ENCODE results near the gene NCMAP.
"Not testable (repeated sequence)": the region's sequence is repeated elsewhere in the genome, so short reads cannot be mapped to it uniquely, and the experiment has no call there.

The NCMAP gene

GRCh38 chr1:24544239-24544638 lies 11.6 kb upstream of the NCMAP start:
- DNase-seq: no peak

DNA sequence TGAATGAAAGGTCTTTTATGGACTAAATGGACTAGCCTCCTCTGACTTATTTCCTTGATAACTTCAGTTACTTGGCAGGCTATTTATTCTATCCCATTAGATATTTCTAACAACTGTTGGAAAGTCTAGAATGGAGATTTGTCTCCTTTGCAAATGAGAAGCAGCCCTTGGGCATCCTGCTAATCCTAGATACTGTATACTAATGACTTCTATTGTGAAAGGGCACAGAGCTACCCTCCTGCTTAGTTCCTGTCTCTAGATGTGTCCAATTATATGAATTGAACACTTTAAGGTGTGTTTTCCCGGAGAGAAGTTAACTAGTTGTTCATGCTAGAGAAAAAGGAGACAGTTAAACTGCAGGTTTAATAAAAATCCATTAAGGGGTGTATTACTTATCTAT lies 10.2 kb upstream of the NCMAP start:
- DNase-seq: no peak

DNA sequence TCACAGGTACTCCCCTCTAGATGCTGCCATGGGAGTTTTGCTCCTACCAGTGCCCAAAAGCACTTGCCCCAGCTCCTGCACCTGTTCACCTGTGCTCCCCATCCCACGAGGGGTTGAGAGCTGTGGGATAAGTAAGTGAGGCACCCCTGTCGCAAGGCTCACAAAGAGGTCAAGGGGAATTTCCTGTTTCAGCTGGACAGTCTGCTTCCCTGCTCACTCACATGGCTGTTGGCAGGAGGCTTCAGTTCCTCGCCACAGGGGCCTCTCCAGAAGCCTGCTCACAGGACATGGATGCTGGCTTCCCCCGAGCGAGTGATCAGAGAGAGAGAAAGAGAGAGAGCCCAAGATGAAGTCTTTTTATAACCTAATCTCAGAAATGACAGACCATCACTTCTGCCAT lies 8.7 kb upstream of the NCMAP start:
- no peak for DNase-seq

DNA sequence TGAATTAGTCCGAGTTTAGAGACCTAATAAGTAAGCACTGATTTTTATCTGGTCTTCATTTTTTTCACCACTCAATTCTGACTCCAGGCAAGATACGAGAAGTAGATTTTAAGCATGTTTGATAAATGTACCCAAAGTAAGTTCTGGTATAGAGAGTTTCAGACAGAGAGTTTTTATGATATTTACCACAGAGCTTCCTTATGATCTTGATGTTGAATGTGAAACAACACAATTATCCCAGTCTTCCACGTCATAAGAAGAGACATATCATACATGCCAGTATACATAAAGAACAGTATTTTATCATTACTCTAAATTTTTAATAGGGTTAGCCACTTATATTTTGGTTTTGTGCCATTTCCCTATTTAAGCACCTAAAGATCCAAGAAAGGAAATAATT lies 7.8 kb upstream of the NCMAP start:
- no peak for DNase-seq

- not testable (repeated sequence) for DNase-seq
These were observed 6.7 kb upstream of the NCMAP start for GRCh38 chr1:24549210-24549609.

DNA sequence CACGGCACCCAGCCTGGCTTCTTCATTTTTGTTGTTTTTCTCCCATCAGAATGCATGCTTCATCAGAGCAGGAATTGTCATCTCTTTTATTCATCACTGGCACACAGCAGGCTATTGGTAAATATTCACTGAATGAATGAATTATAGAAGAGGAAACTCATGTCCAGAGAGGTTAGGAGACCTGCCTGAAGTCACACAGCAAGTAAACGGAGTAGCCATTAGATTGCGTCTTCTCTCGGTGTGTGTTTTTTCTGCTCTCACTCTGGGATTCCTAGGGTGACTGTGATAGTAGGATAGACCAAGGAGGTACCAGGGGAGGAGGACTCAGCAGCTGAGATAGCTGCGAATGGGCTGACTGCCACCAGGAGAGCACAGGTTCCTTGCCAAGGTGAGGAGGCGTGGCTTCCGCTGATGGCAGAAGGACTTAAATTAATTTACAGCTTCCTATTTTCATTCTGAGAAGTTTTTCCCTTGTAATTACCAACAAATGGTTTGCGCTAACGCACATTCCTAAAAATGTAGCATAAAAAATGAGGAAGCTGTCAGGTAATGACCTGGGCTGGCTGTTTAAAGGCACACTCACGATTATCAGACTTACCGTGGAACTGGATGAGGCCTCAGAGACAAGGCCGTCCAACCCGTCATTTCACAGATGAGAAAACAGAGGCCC lies 4.5 kb upstream of the NCMAP start:
- no peak for DNase-seq

GRCh38 chr1:24551960-24552571 lies 3.8 kb upstream of the NCMAP start:
- no peak for DNase-seq

DNA sequence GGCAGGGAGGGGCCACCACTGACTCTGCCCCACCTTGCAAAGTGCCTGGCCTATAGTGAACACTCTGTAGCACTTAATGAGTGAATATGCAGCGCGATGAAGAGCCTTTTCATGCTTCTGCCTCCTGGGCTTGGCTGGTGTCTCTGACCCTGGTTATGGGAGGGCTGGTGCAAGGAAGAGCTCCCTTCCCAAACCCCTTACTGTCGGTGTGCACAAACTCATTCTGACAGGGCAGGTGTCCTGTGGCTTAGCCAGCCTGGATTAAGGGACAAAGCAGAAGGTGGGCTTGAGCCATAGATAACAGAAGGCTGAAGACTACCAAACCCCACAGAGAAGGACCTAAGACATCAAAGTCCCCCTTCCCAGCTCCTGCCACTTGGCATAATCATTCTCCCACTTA lies 2.0 kb upstream of the NCMAP start:
- DNase-seq: no peak

DNA sequence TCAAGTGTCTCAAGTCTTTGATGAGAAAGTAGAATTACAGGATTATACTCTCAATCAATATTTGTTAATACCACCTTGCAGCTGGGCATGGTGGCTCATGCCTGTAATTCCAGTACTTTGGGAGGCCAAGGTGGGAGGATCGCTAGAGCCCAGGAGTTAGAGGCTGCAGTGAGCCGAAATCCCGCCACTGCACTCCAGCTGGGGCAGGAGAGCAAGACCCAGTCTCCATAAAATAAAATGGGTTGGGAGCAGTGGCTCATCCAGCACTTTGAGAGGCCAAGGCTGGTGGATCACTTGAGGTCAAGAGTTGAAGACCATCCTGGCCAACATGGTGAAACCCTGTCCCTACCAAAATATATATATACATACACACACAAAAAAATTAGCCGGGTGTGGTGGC lies 1.2 kb upstream of the NCMAP start:
- DNase-seq: no peak

GRCh38 chr1:24556414-24556795 lies 518 bp downstream of the NCMAP start:
- no peak for DNase-seq

DNA sequence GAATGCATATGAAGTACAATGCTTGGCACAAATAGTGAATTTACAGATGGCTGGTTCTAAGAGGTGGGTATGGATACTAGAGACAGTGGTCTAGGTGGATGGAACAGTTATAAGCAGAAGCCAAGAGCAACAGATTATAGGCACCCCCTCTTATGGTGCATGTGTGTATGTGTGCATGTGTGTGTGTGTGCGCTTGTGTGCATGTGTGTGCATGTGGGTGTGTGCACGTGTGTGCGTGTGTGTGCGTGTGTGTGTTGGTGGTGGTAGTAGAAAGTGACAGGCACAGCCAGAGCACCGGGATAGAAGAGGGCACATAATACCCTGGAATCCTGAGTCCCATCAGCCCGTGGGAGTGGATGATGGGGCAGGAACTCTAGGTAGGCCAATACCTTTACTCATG lies 1.3 kb downstream of the NCMAP start:
- no peak for DNase-seq

DNA sequence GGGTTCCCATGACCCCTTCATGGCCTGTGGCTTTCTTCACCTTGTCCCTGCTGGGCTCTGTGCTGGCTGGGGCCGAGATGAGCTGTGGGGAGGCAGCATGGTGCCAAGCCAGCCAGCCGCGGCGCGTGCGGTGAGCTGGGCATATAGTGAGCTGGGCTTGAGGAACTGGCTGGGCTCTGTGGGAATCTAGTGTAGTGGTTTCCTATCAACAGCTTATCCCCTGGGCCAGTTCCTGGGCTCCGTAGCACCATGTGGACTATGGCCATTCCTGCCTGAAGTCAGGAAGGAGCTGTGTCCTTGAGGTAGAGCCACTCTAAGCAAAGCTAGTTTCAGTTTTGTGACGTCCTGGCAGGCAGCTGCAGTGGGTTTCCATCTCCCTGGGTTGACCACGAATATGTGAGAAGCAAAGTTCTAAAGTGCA lies 1.8 kb downstream of the NCMAP start:
- no peak for DNase-seq

- no peak for DNase-seq
These were observed 2.6 kb downstream of the NCMAP start for GRCh38 chr1:24558455-24558854.

GRCh38 chr1:24558902-24559791 lies 3.3 kb downstream of the NCMAP start:
- no peak for DNase-seq

- DNase-seq: no peak
These were observed 4.5 kb downstream of the NCMAP start for GRCh38 chr1:24560361-24560760.

DNA sequence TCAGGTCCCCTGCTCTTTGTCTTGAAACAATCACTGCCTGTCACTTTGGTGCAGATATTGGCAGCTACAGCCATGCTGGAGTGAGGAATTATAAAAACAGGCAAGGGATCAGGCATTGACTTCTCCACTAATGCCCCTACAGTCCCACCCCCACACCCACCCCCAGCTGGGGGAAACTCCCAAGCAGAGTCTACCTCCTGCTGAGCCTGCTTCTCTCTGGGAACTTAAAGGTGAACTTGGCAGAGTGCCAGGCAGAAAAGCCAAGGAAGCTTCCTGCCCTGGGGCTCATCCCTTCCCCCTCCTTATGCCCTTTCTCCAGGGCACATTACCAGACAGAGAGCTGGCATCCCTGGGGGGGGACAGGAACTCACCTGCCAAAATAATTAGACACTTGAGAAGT lies 6.7 kb downstream of the NCMAP start:
- no peak for DNase-seq

GRCh38 chr1:24564695-24565094 lies 8.8 kb downstream of the NCMAP start:
- no peak for DNase-seq

- DNase-seq: no peak
These were observed 10.5 kb downstream of the NCMAP start for GRCh38 chr1:24566236-24566867.

DNA sequence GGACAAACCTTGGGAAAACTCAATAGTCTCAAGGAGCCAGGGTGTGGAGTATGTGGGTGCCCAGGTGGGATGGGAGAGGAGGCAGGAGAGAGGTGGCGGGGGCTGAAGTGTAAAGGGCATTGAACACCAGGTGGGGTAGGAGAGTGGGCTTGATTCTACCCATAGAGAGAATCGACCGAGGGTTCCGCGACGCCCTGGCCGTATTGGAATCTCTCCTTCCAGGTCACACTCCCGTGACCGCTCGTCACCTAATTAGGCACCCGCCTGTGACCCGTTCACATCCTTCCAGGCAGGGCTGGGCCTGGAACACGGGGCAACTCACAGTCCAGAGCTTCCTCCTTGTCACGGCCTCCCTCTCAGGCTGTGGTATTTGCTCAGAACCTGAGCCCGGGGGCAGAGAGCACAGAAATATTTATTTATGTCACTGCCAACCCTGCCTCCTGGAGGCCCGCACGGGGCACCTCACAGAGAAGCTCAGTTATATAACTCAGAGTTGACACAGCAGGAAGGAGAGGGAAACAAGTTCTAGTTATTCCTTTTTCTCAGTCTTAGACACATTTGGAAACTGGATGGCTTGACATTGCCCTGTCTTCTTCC lies 12.0 kb downstream of the NCMAP start:
- DNase-seq: no peak

DNA sequence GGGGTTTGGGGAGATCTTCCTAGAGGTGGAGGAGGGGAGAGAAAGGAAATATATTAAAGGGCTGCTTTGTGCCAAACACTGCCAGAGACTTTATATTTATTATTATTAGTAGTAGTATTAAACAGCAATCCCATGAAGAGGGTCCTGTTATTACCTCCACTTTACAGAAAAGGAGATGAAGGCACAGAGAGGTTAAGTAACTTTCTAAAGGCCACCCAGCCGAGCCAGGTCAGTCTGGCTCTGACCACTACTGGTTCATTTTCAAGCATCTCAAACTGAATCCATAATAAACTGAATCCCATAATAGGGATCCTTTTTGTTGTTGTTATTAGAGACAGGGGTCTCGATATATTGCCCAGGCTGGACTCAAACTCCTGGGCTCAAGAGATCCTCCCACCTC lies 12.6 kb downstream of the NCMAP start:
- DNase-seq: no peak

DNA sequence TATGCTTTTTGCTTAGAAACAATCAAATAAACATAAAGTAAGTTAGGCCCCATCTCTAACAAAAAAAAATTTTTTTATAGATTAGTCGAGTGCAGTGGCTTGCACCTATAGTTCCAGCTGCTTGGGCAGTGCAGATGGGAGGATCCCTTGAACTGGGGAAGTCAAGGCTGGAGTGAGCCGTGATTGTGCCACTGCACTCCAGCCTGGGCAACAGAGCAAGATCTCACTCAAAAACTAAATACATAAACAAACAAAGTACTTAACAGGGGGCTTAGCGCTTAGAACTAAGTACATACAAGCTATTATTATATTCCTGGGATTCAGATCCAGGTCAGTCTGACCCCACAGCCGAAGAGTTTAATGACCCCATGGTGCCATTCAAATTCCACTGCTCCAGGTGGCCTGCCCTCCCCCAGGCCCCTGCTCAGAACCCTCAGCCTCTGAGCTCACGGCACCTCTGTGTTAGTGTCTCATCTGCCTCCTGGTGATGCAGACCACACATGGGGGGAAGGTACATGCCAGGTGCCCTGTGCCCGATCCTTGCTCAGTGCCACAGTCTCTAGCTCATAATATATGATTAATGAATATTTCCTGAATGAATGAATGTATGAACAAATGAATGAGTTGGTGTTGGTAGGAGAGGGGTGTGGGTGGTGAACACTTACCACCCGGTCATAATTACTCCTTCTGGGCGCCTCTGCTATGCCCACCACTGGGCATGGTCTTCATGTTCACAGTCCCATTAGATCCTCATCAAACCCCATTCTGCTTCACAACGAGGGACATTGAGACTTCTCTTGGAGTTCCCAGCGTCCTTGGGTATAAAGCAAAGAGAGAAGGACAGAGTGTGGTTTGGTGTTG lies 14.6 kb downstream of the NCMAP start:
- no peak for DNase-seq

DNA sequence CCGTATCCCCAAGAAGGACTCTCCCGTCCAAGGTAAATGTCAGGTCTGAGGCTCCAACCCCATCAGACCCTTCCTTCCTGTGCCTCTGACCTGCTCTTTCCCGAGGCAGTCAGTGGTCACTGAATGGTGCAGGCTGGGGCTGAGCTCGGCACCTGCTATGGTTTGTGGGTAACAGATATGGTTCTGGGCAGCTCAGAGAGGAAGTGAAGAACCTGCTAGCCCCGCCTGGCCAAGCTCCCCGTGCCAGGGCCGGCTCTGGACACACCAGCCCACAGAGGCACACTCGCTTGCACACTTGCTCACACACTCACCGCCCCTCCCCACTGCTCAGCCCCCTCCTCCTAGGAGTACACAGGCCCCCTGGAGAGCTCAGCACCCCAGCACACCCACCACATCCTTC lies 16.4 kb downstream of the NCMAP start:
- DNase-seq: no peak

Data from activated naive CD4-positive, alpha-beta T cell treated with Interleukin-2 at 50 U/mL for 16 hours (primary cell).